HG03558 (cell line): ENCODE measurements around the gene HS6ST3.

Source experiments
- ATAC-seq: cut with Tn5 transposase; IDR thresholded peaks from one replicate; pipeline ENCODE4 v1.9.1; 2021; ENCODE audit warnings: moderate number of reproducible peaks; ENCODE audit not compliant: unreplicated experiment; ENCODE audit errors: extremely low read depth

Gene HS6ST3

GRCh38 chr13:96806746-96807145 lies 716.8 kb downstream of the HS6ST3 start:
- ATAC-seq, result no peak

GRCh38 chr13:96809366-96810096 lies 719.6 kb downstream of the HS6ST3 start:
- ATAC-seq, result no peak

- no peak for ATAC-seq
Measured at GRCh38 chr13:96810104-96810503, 720.2 kb downstream of the HS6ST3 start.

GRCh38 chr13:96811049-96811448 lies 721.1 kb downstream of the HS6ST3 start:
- ATAC-seq, result no peak

- no peak for ATAC-seq
Measured at GRCh38 chr13:96816261-96816660, 726.4 kb downstream of the HS6ST3 start.

- no peak for ATAC-seq
Measured at GRCh38 chr13:96816874-96817273, 727.0 kb downstream of the HS6ST3 start.

- ATAC-seq, result no peak
Measured at GRCh38 chr13:96817336-96817941, 727.5 kb downstream of the HS6ST3 start.

GRCh38 chr13:96819375-96819774 lies 729.5 kb downstream of the HS6ST3 start:
- no peak for ATAC-seq

GRCh38 chr13:96821381-96821780 lies 731.5 kb downstream of the HS6ST3 start:
- no peak for ATAC-seq

- ATAC-seq, result no peak
Measured at GRCh38 chr13:96821971-96822370, 732.1 kb downstream of the HS6ST3 start.

GRCh38 chr13:96822895-96823294 lies 733.0 kb downstream of the HS6ST3 start:
- ATAC-seq, result no peak

GRCh38 chr13:96824140-96824539 lies 734.2 kb downstream of the HS6ST3 start:
- ATAC-seq, result no peak

- ATAC-seq, result no peak
Measured at GRCh38 chr13:96825653-96826052, 735.7 kb downstream of the HS6ST3 start.

GRCh38 chr13:96834626-96835025 lies 744.7 kb downstream of the HS6ST3 start:
- ATAC-seq, result no peak

GRCh38 chr13:96835546-96835945 lies 745.6 kb downstream of the HS6ST3 start:
- ATAC-seq, result no peak

- ATAC-seq, result no peak
Measured at GRCh38 chr13:96836733-96837132, 746.8 kb downstream of the HS6ST3 start.

GRCh38 chr13:96837809-96838208 lies 747.9 kb downstream of the HS6ST3 start:
- no peak for ATAC-seq

GRCh38 chr13:96844195-96844594 lies 754.3 kb downstream of the HS6ST3 start:
- no peak for ATAC-seq

GRCh38 chr13:96844616-96845015 lies 754.7 kb downstream of the HS6ST3 start:
- ATAC-seq, result no peak

GRCh38 chr13:96848286-96848685 lies 758.4 kb downstream of the HS6ST3 start:
- no peak for ATAC-seq

GRCh38 chr13:96849091-96849490 lies 759.2 kb downstream of the HS6ST3 start:
- no peak for ATAC-seq

GRCh38 chr13:96850538-96851145 lies 760.7 kb downstream of the HS6ST3 start:
- no peak for ATAC-seq
